RWPE2 (cell line): Measurements from ENCODE around the gene TH.

Experiments
- ATAC-seq: fragments of 200-7000 bp; cut with Tn5 transposase; 3 replicates; pipeline ENCODE4 v1.9.1; 2021; ENCODE audit warnings: low read depth
- DNase-seq: peaks from one replicate; pipeline ENCODE4 v3.0.0-alpha.2; 2020; ENCODE audit warnings: low spot score
- H3K27ac ChIP-seq: fragments of 450-650 bp; 2 replicates; pipeline ENCODE4 v1.5.1; 2017; ENCODE audit warnings: mild to moderate bottlenecking; ENCODE audit not compliant: poor library complexity, severe bottlenecking
- H3K27me3 ChIP-seq: fragments of 250-450 bp; sonication (Bioruptor Pico); 2 replicates; pipeline ENCODE4 v1.5.1; 2021; ENCODE audit warnings: mild to moderate bottlenecking, moderate library complexity; ENCODE audit not compliant: insufficient read depth, poor library complexity, severe bottlenecking
- H3K36me3 ChIP-seq: fragments of 250-450 bp; sonication (Bioruptor Pico); 2 replicates; pipeline ENCODE4 v1.5.1; 2020; ENCODE audit warnings: low read depth, mild to moderate bottlenecking, moderate library complexity
- H3K4me1 ChIP-seq: fragments of 250-450 bp; sonication (Bioruptor Pico); 2 replicates; pipeline ENCODE4 v1.5.1; 2021; ENCODE audit warnings: mild to moderate bottlenecking, moderate library complexity; ENCODE audit not compliant: insufficient read depth, poor library complexity, severe bottlenecking
- H3K4me3 ChIP-seq: fragments of 250-450 bp; sonication (Bioruptor Pico); 2 replicates; pipeline ENCODE4 v1.5.1; 2021; ENCODE audit warnings: mild to moderate bottlenecking, moderate library complexity; ENCODE audit not compliant: severe bottlenecking
- H3K9me3 ChIP-seq: fragments of 250-450 bp; sonication (Bioruptor Pico); 2 replicates; pipeline ENCODE4 v1.5.1; 2021; ENCODE audit warnings: mild to moderate bottlenecking, moderate library complexity; ENCODE audit not compliant: severe bottlenecking
- CTCF ChIP-seq: fragments of 450-650 bp; IDR thresholded peaks from one replicate; pipeline ENCODE4 v1.5.1; 2017; ENCODE audit warnings: mild to moderate bottlenecking, moderate library complexity; ENCODE audit not compliant: poor library complexity, severe bottlenecking

The TH gene

GRCh38 chr11:2208691-2209369 is 37.2 kb upstream of the TH start:
- TF ChIP-seq CTCF, result peak; percentile 17
- Histone ChIP-seq H3K27me3 (no peaks in the 10 kb centered on the region), H3K4me3 (no peak overlapping the region), H3K9me3 (no peaks in the 10 kb centered on the region), H3K36me3 (no peaks in the 10 kb centered on the region), H3K27ac (no peak overlapping the region), H3K4me1 (no peaks in the 10 kb centered on the region)
- DNase-seq (peak; percentile 68), ATAC-seq (peak; percentile 63)

DNA sequence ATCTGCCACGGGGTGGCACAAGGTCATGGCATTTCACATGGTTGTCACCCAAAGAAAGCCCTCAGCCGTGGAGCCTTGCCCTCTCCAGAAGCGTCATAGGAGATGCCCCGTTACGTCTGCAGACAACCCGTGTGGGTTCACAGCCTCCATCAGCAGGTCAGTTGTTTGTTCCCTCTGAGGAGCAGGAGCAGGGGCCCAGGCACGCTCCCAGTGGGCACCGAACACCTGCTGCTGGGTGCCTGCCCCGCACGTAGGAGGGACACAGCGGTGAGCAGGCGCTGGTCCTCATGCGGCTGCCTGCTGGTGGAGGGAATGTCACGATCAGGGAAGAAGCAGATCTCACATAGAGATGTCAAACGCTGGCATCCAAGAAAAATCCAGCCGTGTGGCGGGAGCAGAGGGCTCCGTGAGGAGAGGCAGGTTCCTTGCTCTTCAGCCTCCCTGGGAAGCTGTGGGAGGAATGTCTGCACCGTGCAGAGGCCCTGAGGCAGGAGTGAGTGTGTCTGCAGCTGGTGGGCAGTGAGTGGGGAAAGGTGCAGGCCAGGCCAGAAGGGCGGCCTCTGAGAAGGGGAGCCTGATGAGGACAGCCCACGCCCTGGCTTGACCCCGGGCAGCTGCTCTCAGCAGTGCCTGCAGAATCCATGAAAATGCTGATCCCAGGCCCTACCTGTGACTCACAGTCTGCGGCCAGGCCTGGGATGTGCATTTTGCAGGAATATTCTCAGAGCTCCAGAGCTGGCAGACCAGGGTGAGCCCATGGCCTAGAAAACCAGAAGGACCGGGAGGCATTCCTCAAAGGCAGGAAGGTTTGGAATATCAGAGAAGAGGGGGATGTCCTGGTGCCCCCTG is 36.4 kb upstream of the TH start:
- Histone ChIP-seq H3K4me1 (peaks cover 2% of the 10 kb centered on the region), H3K9me3 (no peaks in the 10 kb centered on the region), H3K36me3 (no peaks in the 10 kb centered on the region), H3K4me3 (no peak overlapping the region), H3K27ac (no peak overlapping the region), H3K27me3 (no peaks in the 10 kb centered on the region)
- peak; percentile 46 for DNase-seq
- ATAC-seq, result no peak
- TF ChIP-seq CTCF, result no peak

GRCh38 chr11:2207212-2207611 is 35.6 kb upstream of the TH start:
- Histone ChIP-seq H3K4me1 (peaks cover 10% of the 10 kb centered on the region), H3K4me3 (no peak overlapping the region), H3K36me3 (no peaks in the 10 kb centered on the region), H3K27me3 (no peaks in the 10 kb centered on the region), H3K27ac (no peak overlapping the region), H3K9me3 (no peaks in the 10 kb centered on the region)
- peak; percentile 37 for DNase-seq
- ATAC-seq, result no peak
- no peak for TF ChIP-seq CTCF

DNA sequence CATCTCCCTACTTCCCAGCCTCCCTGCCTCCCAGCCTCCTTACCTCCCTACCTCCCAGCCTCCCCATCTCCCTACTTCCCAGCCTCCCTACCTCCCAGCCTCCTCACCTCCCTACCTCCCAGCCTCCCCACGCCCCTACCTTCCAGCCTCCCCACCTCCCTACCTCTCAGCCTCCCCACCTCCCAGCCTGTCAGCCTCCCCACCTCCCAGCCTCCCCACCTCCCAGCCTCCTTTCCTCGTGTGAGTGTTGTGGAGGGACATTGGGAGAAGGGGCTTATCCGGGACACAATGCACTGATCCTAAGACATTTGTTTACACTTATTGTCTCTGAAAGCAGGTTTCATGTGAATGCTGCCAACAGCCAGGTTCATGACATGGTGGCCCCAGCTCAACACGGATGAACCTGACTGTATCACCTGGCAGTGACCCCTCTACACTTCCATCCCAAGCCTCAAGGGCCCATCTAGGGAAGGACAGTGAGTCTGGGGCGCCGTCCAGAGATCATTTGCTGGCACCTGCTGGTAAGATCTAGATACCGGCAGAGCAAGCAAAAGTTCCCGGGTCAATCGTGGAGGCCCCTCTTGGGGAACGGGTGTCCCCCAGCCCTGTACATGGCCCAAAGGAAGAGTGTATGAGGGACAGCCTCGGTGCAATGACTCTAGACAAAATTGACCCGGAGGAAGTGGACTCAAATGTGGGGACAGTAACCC is 34.5 kb upstream of the TH start:
- Histone ChIP-seq H3K9me3 (no peaks in the 10 kb centered on the region), H3K27me3 (no peaks in the 10 kb centered on the region), H3K36me3 (no peaks in the 10 kb centered on the region), H3K4me3 (no peak overlapping the region), H3K27ac (no peak overlapping the region), H3K4me1 (peaks cover 15% of the 10 kb centered on the region)
- DNase-seq (peak; percentile 21), ATAC-seq (no peak)
- no peak for TF ChIP-seq CTCF
